Activated T-cell treated with anti-CD3 and anti-CD28 coated beads, Interleukin-2, amount 50 U/mL, for 4 hours (primary cell): Measurements from ENCODE around the gene PLEKHF1. TPM values are rescaled to one million over a fixed set of nuclear protein-coding genes. Genes with fewer than 3 reads are reported as not detected.
A peak's percentile ranks its signal among the peaks of the same experiment; 100 is the strongest.
"Not testable (repeated sequence)": the region's sequence is repeated elsewhere in the genome, so short reads cannot be mapped to it uniquely, and the experiment has no call there.

Experiments used
- ATAC-seq, 2 donors: fragments of 200-7000 bp; cut with Tn5 transposase; one replicate each; pipeline ENCODE4 v1.10.0; 2021
- DNase-seq: peaks from one replicate; pipeline ENCODE4 v3.0.0-alpha.2; 2020
- H3K27me3 Mint-ChIP-seq: one replicate; pipeline ENCODE4 v1.8.0; 2021; ENCODE audit warnings: low read depth, mixed read lengths
- H3K36me3 Mint-ChIP-seq: one replicate; pipeline ENCODE4 v1.8.0; 2022; ENCODE audit warnings: mixed read lengths; ENCODE audit not compliant: insufficient read depth
- H3K4me1 Mint-ChIP-seq: one replicate; pipeline ENCODE4 v1.8.0; 2021; ENCODE audit warnings: low read depth, mixed read lengths
- H3K4me3 Mint-ChIP-seq: one replicate; pipeline ENCODE4 v1.8.0; 2021; ENCODE audit warnings: mild to moderate bottlenecking, moderate library complexity, mixed read lengths
- H3K9me3 Mint-ChIP-seq: one replicate; pipeline ENCODE4 v1.8.0; 2021; ENCODE audit warnings: mixed read lengths
- total RNA-seq, 3 donors: library from RNA; stranded (reverse); gene quantifications; one replicate each; pipeline ENCODE4 v1.2.1, GENCODE V29; 2021

PLEKHF1 gene
- total RNA-seq, 3 donors from 2014 or later = 16.2 to 20.1 (median 18.4) TPM

DNA sequence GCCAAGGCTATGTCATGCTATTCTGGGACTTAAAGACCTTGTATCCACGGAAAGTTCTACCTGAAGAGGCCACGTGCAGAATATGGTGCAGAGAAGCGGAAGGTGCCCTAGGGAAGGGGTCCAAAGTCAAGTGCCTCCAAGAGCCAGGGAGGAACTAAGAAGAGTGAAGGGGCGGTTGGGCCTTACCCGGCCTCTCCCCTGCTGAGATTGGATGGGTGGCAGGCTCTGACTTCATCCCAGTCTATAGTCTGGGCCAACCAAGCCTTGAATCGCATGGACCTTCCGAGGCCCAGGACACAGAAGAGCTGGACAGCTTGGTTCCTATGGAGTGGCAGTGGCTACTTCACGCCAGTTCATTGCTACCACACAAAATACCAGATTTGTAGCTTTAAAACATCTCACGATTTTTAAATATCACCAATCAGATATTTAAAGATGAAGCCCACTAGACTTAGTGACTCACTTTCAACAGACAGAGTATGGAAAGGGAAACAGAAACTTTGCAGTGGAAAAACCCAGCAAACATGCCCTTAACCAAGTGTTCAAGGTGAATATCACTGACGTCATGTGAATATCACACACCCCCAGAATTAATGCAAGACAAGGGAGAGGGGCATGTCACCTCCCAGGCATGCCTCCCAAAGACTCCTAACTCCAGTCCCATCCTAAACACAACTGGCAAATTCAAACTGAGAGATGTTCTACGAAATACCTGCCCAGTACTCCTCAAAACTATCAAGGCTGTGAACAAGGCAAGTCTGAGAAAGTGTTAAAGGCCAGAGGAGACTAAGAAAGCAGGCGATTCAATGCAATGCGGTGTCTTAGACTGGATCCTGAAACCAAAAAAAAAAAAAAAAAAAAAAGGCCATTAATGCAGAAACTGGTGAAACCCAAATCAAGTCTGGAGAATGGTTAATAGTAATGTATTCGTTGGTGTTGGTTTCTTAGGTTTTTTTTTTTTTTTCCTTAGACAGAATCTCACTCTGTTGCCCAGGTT lies 39.6 kb downstream of the PLEKHF1 start:
- Mint-ChIP-seq H3K4me1 (peaks cover 37% of the 10 kb centered on the region), H3K27me3 (no peaks in the 10 kb centered on the region), H3K4me3 (peak overlapping the region; percentile 40), H3K9me3 (no peaks in the 10 kb centered on the region), H3K36me3 (peaks cover 7% of the 10 kb centered on the region)
- no peak for DNase-seq
- ATAC-seq = peak; percentile 91 to 96

DNA sequence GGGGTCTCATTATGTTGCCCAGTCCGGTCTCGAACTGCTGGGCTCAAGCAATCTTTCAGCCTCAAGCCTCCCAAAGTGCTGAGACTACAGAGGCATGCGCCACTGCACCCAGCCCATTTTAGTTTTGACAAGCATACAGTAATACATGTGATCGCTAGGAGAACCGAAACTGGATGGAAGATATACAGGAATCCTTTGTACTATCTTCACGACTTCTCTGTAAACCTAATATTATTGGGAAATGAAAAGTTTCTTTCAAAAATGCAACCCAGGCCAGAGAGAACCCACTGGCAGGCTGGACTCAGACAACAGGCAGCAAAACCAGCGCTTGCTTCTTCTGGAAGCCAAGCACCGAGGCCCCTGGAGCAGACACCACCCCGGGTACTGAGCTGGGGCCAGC lies 40.4 kb downstream of the PLEKHF1 start:
- Mint-ChIP-seq H3K4me1 (peaks cover 45% of the 10 kb centered on the region), H3K9me3 (no peaks in the 10 kb centered on the region), H3K27me3 (no peaks in the 10 kb centered on the region), H3K4me3 (no peak overlapping the region), H3K36me3 (peaks cover 7% of the 10 kb centered on the region)
- DNase-seq (no peak), ATAC-seq (no peak)

DNA sequence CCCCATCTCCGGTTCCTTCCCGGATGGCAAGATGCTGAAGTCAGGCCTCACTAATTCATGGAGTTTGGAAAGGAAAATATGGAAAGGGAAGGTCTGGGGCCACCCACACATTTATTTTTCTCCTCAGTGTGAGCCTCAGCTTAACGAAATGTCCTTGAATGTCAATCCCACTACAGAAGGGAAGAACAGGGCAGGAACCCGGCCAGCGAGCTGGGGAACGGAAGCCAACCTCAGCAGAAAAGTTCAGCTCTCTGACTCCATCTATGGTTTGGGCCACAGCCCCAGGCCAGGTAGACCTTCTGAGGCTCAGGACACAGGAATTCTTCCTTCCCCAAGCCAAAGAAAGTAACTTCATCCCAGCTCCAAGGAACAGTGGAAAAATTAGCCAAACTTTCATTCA lies 41.4 kb downstream of the PLEKHF1 start:
- no peaks in the 10 kb centered on the region for H3K27me3 Mint-ChIP-seq
- H3K9me3 Mint-ChIP-seq = no peaks in the 10 kb centered on the region
- DNase-seq (no peak), ATAC-seq (no peak)
- peaks cover 7% of the 10 kb centered on the region for H3K36me3 Mint-ChIP-seq
- H3K4me1 Mint-ChIP-seq = peaks cover 53% of the 10 kb centered on the region
- H3K4me3 Mint-ChIP-seq = no peak overlapping the region

DNA sequence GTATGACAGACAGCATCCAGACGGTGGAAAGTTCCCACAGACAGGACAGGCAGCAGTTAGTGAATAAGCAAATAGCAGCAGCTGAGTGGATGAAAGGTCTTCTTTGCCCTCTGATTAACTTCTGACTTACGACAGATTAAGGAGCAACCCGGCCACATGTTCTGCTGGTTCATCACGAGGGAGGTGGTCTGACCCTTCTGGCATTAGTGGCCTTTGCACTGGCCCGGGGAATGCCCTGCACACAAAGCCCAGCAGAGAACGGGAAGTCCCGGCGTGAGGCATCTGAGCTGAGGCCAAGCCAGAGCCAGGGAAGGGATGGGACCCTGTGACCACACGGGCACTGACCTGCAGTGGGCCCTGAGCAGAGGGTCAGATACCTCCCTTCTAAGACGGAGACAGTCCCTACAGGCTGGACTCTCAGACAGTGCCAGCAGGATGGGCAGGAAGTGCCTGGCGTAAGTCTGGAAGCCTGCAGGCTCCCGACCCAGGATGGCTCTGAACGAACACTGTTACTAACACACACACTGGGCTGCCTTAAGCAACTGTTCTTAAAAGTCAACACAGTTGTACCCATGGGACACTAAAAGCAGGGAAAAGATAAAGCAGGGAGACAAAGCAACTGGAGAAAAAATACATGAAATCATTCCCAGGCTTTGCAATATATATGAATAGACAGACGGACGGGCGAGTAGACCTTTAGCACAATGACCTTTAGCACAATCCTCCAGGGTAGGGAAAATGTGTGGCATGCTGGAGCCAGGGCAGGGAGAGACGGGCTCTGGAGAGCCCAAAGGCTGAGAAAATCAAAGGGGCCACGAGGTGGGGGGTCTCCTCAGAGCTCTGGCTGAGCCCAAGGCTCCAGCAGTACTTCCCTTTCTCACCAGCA lies 43.5 kb downstream of the PLEKHF1 start:
- H3K4me3 Mint-ChIP-seq = no peak overlapping the region

DNA sequence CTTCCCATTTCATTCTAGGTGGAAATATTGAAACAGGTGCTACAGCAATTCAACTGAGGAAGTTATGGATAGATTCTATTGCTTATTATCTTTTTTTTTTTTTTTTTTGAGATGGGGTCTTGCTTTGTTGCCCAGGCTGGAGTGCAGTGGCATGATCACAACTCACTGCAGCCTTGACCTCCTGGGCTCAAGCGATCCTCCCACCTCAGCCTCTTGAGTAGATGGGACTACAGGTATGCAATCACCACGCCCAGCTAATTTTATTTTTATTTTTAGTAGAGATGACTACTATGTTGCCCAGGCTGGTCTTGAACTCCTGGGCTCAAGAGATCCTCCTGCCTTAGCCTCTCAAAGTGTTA lies 44.2 kb downstream of the PLEKHF1 start:
- not testable (repeated sequence) for H3K36me3 Mint-ChIP-seq, ATAC-seq, H3K4me3 Mint-ChIP-seq, DNase-seq, H3K27me3 Mint-ChIP-seq, H3K9me3 Mint-ChIP-seq
- peaks cover 79% of the 10 kb centered on the region for H3K4me1 Mint-ChIP-seq

More for the DNA sequence above, 43.5 kb downstream of the PLEKHF1 start:
- ATAC-seq = no peak
- no peaks in the 10 kb centered on the region for H3K27me3 Mint-ChIP-seq
- peaks cover 6% of the 10 kb centered on the region for H3K36me3 Mint-ChIP-seq
- H3K9me3 Mint-ChIP-seq = no peaks in the 10 kb centered on the region
- DNase-seq = no peak
- H3K4me1 Mint-ChIP-seq = peaks cover 74% of the 10 kb centered on the region

DNA sequence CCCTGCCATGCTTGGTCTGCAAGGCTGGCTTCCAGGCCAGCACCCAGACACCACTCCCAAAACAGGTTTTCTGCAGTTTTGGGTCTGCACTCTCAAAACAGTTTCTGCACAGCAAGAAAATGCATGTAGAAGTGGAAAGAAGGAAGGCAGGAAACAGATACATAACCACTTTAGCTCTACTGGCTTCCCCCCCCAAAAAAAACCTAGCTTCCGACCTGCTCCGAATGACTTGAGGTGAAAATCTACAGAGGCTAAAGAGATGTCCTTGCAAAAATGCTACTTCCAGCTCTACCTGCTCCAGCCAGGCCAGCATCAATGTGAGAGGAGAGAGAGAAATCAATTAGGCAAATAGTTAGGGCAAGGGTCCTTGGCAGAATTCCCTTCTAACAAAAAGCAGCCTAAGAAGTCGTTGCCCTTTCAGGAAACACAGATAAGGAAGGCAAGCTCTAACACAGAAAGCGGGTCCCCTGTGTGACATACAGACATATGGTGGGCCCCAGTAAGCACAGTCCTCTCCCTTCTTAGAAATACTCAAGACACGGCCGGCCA lies 46.4 kb downstream of the PLEKHF1 start:
- DNase-seq (no peak), ATAC-seq (no peak)
- Mint-ChIP-seq H3K27me3 (no peaks in the 10 kb centered on the region), H3K4me1 (peaks cover 76% of the 10 kb centered on the region), H3K9me3 (no peaks in the 10 kb centered on the region), H3K4me3 (peak overlapping the region; percentile 47), H3K36me3 (peaks cover 3% of the 10 kb centered on the region)

DNA sequence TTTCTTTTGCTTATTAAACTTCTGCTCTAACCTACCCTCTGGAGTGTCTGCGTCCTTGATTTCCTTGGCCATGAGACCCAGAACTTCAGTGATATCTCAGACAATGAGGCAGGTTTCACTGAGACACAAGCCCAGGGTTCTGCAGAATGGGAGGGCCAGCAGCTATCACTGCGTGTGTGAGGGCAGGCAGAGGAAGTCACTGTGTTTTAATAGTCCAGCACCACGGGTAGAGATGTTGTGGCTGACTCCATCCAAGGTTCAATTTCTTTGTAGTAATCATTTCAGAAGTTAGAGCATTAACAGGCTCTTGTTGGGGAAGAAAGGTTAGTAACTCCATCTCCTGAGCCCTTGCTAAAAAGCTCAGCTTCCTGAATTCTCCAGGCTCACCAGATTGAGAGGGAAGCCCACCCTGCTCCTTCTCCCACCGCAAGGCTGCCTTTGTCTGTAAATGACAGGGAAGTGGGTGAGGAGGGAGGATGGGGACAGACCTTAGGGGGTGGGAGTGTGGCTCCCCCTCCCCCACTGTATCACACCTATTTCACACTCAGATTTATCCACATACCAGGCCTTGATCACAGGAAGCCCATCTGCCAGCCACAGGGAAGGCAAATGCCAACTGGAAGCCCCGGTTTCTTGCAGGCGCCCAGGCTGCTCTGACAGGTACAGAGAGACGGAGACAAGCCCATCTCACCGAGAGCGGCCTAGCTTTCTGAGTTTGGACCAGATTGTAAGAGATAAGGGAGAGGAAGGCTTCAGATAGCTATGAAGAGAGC lies 47.7 kb downstream of the PLEKHF1 start:
- DNase-seq (no peak), ATAC-seq (no peak)
- peaks cover 71% of the 10 kb centered on the region for H3K4me1 Mint-ChIP-seq
- H3K9me3 Mint-ChIP-seq = no peaks in the 10 kb centered on the region
- no peaks in the 10 kb centered on the region for H3K27me3 Mint-ChIP-seq
- peak overlapping the region; percentile 81 for H3K4me3 Mint-ChIP-seq
- H3K36me3 Mint-ChIP-seq = no peaks in the 10 kb centered on the region

DNA sequence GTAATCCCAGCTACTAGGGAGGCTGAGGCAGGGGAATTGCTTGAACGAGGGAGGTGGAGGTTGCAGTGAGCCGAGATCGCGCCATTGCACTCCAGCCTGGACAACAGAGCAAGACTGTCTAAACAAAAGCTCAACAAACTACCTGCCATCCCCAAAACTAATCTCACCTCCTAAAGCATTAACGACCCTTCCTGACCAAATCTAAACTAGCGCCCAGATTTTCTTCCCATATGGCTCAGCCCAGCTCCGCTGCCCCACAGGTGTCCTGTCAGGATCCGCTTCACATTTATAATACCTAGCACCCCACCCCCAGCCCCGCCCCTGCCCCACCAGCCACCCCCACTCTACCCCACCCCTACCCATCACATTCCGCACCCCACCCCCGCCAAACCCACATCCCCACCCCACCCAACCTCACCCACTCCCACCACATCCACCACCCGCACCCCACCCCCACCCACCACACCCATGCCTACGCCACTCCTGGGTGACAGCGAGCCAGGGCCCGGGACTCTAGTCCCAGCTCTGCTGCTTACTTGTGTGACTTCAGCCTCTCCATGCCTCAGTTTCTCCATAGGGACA lies 49.2 kb downstream of the PLEKHF1 start:
- H3K9me3 Mint-ChIP-seq = no peaks in the 10 kb centered on the region
- H3K4me1 Mint-ChIP-seq = peaks cover 61% of the 10 kb centered on the region
- ATAC-seq = peak; percentile 24 to 31
- H3K4me3 Mint-ChIP-seq = peak overlapping the region; percentile 81
- DNase-seq = peak; percentile 47
- H3K27me3 Mint-ChIP-seq = no peaks in the 10 kb centered on the region
- H3K36me3 Mint-ChIP-seq = no peaks in the 10 kb centered on the region

DNA sequence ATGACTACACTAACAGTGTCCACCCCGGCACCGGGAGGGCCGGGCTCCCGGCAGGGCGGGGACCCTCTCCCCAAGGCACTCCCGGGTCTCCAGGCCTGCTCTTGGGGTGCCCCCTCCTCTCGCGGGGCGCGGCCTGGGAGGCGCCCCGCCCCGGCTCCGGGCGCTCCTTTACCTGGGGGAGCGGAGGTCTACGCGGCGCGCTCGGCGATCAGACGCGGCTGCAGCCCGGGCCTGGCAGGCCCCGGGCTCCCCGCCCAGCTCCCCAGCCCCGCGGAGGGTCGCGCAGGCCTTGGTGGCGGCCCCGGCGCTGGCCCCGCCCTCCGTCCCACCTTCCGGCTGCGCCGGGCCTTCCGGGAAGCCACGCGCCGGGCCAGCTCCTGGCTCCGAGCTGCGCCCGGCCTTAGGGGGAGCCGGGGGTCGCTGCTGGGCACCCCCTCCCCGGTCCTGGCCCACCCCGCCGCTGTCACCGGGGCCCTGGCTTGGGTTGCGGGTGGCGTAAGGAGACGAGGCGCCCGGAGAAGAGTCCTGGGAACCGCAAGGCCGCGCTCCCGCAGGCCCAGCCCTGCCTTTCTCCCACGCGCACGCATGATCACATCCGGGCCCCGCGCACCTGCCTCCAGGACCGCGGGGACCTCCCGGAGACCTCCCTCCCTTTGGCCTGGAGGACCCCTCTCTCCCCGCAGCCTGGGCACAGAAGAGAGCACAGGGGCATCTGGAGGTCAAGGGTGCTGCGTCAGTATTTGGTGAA lies 49.9 kb downstream of the PLEKHF1 start, which contains the start of gene C19orf12:
Gene C19orf12, minus strand, starts transcription at position 309 of the 748 bp plus-strand sequence. CDS start 6,848 bp downstream, outside the sequence.
- Mint-ChIP-seq H3K4me3 (peak within 1 kb of the TSS; percentile 87), H3K27me3 (no peaks in the 10 kb centered on the region)

DNA sequence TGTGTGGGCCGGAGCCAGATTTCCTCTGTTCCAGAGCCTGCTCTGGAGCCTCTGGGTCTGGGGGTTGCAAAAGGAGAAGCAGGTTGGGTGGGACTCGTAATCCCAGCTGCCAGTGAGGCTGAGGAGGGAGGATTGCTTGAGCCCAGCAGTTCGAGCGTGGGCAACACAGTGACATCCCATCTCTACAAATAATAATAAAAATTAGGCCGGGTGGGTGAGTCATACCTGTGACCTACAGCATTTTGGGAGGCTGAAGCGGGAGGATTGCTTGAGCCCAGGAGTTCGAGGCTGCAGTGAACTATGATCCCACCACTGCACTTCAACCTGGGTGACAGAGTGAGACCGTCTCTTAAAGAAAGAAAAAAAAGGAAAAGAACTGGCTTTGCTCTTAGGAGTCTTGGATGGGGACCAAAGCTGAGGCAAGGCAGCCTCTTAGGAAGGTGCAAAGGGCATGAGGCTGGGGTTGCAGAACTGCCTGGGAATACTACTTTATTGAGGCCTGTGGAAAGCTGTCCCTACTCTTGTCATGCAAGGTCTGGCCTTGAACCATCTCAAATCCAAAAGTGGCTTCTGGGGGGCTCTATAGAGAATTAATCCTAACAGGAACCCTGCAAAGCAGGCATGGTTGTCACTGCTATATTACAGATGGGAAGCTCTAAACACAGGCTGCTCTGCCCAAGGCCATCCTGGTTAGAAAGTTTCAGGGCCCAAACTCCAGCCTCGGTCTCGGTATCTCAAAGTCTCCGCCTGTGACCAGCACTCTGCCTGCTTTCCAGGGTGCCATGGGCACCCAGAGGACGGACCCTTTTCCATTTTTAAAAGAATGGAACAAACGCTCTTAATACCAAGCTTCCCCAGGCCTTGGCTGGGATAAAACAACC lies 50.7 kb downstream of the PLEKHF1 start:
- ATAC-seq = peak; percentile 6
- no peak for DNase-seq
- Mint-ChIP-seq H3K27me3 (no peaks in the 10 kb centered on the region), H3K9me3 (no peaks in the 10 kb centered on the region), H3K4me3 (peak overlapping the region; percentile 87), H3K36me3 (no peaks in the 10 kb centered on the region), H3K4me1 (peaks cover 48% of the 10 kb centered on the region)

More for the DNA sequence above, 49.9 kb downstream of the PLEKHF1 start, which contains the start of gene C19orf12:
- Mint-ChIP-seq H3K4me1 (peaks cover 55% of the 10 kb centered on the region), H3K9me3 (no peaks in the 10 kb centered on the region), H3K36me3 (no peaks in the 10 kb centered on the region)
- DNase-seq (peak; percentile 53), ATAC-seq (peak; percentile 71 to 75)

DNA sequence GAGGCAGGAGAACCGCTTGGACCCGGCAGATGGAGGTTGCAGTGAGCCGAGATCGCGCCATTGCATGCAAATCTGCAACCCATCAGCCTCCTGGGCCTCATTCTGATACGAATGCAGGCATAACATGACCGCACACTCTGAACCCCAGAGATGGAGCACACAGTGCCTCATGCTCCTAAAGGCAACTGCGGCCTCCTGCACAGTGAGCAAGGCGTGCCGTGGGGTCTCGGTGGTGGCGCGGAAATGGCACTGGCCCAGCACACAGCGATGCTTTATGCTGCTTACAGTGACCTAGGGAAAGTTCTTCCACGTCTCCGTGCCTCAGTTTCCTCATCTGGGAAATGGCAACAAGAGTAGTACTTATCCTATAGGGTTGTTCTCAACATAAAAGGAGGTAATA lies 51.8 kb downstream of the PLEKHF1 start:
- H3K36me3 Mint-ChIP-seq = no peaks in the 10 kb centered on the region
- no peak for DNase-seq
- no peak overlapping the region for H3K4me3 Mint-ChIP-seq
- H3K4me1 Mint-ChIP-seq = peaks cover 37% of the 10 kb centered on the region
- H3K27me3 Mint-ChIP-seq = no peaks in the 10 kb centered on the region
- no peaks in the 10 kb centered on the region for H3K9me3 Mint-ChIP-seq
- ATAC-seq = no peak

DNA sequence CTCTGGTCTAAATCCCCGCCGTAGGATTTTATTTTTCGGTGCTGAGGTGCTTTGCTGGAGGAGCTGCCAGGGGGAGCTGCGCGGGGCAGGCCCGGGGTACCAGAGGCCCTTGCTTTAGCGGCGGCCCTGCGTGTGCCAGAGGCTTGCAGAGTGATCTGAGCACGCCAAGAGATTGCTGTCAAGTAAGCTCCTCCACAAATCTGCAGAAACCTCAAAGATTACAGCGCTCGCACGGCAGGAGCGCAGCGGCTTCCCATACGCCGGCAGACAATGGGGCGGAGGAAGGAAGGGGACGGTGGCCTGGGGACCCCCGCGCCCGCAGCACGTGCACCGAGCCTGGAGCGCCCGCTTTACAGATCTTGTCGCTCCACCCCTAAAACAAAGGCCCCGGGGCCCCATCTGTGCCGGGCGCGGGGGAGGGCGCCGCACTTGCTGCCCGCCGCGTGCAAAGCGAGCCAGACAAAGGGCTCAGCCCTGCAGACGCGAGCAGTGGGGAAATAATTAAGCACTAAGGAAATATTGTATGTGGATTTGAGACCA lies 58.9 kb downstream of the PLEKHF1 start:
- H3K4me3 Mint-ChIP-seq = peak overlapping the region; percentile 63
- H3K9me3 Mint-ChIP-seq = no peaks in the 10 kb centered on the region
- no peak for DNase-seq
- H3K36me3 Mint-ChIP-seq = no peaks in the 10 kb centered on the region
- H3K27me3 Mint-ChIP-seq = peaks cover 26% of the 10 kb centered on the region
- peak; percentile 84 to 89 for ATAC-seq
- H3K4me1 Mint-ChIP-seq = peaks cover 5% of the 10 kb centered on the region
